Sigmoid colon (tissue), 7 donors: ENCODE data around the gene GAS6. TPM values are rescaled to one million over a fixed set of nuclear protein-coding genes. Genes with fewer than 3 reads are reported as not detected.
"Not testable (repeated sequence)": the region's sequence is repeated elsewhere in the genome, so short reads cannot be mapped to it uniquely, and the experiment has no call there.

ENCODE experiments used
- DNase-seq: peaks from one replicate; pipeline ENCODE4 v3.0.0-alpha.2; 2019
- H3K27ac ChIP-seq, 4 donors: fragments of 200-600 bp; sonication (generic); one replicate each; pipeline ENCODE4 v1.5.1; 2016 to 2019; ENCODE audit warnings: mild to moderate bottlenecking in 1 of 4
- H3K27me3 ChIP-seq, 3 donors: fragments of 200-600 bp; sonication (generic); one replicate each; pipeline ENCODE4 v1.5.1; 2019; ENCODE audit warnings: mild to moderate bottlenecking in 1 of 3
- H3K36me3 ChIP-seq, 4 donors: fragments of 200-600 bp; sonication (generic); one replicate each; pipeline ENCODE4 v1.5.1; 2016 to 2019
- H3K4me1 ChIP-seq, 4 donors: fragments of 200-600 bp; sonication (generic); one replicate each; pipeline ENCODE4 v1.5.1; 2017 to 2019
- H3K4me3 ChIP-seq, 4 donors: fragments of 200-600 bp; sonication (generic); one replicate each; pipeline ENCODE4 v1.5.1; 2017 to 2019; ENCODE audit warnings: mild to moderate bottlenecking in 2 of 4, moderate library complexity in 1 of 4
- H3K9me3 ChIP-seq, 4 donors: fragments of 200-600 bp in 3 of 4; sonication (generic) in 3 of 4; one replicate each; pipeline versions ENCODE4 v1.5.1 to v1.6.1; 2013 to 2019
- EP300 ChIP-seq, 4 donors: sonication (generic); formaldehyde crosslinking; IDR thresholded peaks; one replicate each; pipeline ENCODE4 v1.6.1; 2017; ENCODE audit warnings: antibody characterized with exemption in 4 of 4
- POLR2A ChIP-seq, 2 donors: fragments of 450-650 bp; IDR thresholded peaks; one replicate each; pipeline ENCODE4 v1.6.1; 2016; ENCODE audit warnings: antibody characterized with exemption in 2 of 2, mild to moderate bottlenecking in 2 of 2, moderate library complexity in 2 of 2
- POLR2AphosphoS5 ChIP-seq, 4 donors: sonication (generic); formaldehyde crosslinking; IDR thresholded peaks; one replicate each; pipeline ENCODE4 v1.6.1; 2017; ENCODE audit warnings: antibody characterized with exemption in 4 of 4
- WGBS, 2 donors: extraction: QIAGEN DNeasy Blood & Tissue Kit; methylation state at CpG; one replicate each; pipeline ENCODE4 v1.1.7; 2013; 5-methylcytosine and 5-hydroxymethylcytosine counted together
- intact Hi-C: fragments of 100-400 bp; cut with DNase I; formaldehyde crosslinking; loops from one replicate; pipeline ENCODE4 v1.15.1; 2023
- polyA plus RNA-seq, 3 donors: library from polyadenylated mRNA; stranded (reverse); fragments of 200-250 nt; gene quantifications; one replicate each; pipeline ENCODE4 v1.2.3, GENCODE V29; 2013
- total RNA-seq, 4 donors: library from RNA; depleted of rRNA; stranded (reverse); fragments of >200 nt; gene quantifications; one replicate each; pipeline ENCODE4 v1.1.0, GENCODE V29; 2016
- TF ChIP-seq, protein P1 (sequence below), 4 experiments: fragments of 450-650 bp in 3 of 4; fragments of 200-600 bp in 1 of 4; IDR thresholded peaks; one replicate each; pipeline ENCODE4 v1.5.1; 2016 to 2019; ENCODE audit warnings: antibody characterized with exemption in 4 of 4, mild to moderate bottlenecking in 3 of 4, moderate library complexity in 2 of 4
- donor health status: healthy with polysubstance abuse.
- donor health status: Bipolar disorder and iron deficiency.
- donor health status: healthy.

GAS6 gene
- total and polyA plus RNA-seq, 7 donors = 27.0 to 105 (median 58.1) TPM

GRCh38 chr13:113875429-113875815 lies 11.5 kb upstream of the GAS6 start:
- Histone ChIP-seq H3K36me3 (no peaks in the 10 kb centered on the region), H3K27ac (no peak overlapping the region), H3K9me3 (no peaks in the 10 kb centered on the region), H3K4me1 (peaks cover 0 to 13% (median 9%) of the 10 kb centered on the region in 4 donors), H3K4me3 (no peak overlapping the region), H3K27me3 (peaks cover 0 to 7% (median 6%) of the 10 kb centered on the region in 3 donors)
- WGBS, 2 donors = 91 to 93% methylated on average over 8 of the region's 8 CpGs
- TF ChIP-seq, protein P1, sequence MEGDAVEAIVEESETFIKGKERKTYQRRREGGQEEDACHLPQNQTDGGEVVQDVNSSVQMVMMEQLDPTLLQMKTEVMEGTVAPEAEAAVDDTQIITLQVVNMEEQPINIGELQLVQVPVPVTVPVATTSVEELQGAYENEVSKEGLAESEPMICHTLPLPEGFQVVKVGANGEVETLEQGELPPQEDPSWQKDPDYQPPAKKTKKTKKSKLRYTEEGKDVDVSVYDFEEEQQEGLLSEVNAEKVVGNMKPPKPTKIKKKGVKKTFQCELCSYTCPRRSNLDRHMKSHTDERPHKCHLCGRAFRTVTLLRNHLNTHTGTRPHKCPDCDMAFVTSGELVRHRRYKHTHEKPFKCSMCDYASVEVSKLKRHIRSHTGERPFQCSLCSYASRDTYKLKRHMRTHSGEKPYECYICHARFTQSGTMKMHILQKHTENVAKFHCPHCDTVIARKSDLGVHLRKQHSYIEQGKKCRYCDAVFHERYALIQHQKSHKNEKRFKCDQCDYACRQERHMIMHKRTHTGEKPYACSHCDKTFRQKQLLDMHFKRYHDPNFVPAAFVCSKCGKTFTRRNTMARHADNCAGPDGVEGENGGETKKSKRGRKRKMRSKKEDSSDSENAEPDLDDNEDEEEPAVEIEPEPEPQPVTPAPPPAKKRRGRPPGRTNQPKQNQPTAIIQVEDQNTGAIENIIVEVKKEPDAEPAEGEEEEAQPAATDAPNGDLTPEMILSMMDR (IDR thresholded peaks at IDR 0.05) = no peak
- no peak for TF ChIP-seq EP300 (IDR thresholded peaks at IDR 0.05)
- no peak for TF ChIP-seq POLR2AphosphoS5 (IDR thresholded peaks at IDR 0.05)
- no peak for TF ChIP-seq POLR2A (IDR thresholded peaks at IDR 0.05)
- intact Hi-C loops = no loop called here
- DNase-seq = no peak

DNA sequence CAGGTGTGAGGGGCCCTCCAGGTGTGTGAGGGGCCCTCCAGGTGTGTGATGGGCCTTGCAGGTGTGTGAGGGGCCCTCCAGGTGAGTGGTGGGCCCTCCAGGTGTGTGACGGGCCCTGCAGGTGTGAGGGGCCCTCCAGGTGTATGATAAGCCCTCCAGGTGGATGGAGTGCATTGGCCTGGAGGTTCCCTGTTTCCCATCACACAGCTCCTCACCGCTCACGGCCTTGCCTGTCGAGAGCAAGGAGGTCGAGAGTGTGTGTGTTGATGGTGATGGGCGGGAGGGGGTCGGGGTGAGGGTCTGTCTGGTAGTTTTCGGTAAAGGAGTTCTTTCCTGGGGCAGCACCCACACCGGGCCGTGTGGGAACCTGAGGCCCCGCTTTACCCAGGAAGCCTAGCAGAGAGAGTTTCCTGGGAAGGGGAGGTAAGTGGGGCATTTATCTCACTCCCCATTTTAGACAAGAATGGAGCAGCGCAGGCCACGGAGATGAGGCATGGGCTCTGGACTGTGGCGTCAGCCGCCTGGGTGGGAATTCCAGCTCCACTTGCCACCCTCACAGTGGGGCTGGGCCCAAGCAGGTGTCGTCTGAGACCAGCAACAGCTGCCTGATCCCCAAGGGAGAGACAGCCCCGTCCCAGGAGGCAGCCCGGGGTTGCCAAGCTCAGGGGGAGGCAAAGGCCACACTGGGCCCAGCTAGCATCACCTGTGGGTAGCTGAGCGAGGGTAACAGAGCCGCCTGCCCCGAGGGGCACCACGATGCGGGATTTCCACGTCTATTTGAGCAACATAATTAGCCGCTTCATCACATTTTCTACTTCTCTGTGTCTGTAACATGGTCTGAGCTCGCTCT lies 10.9 kb upstream of the GAS6 start:
- H3K27ac ChIP-seq = no peak overlapping the region
- H3K36me3 ChIP-seq = no peaks in the 10 kb centered on the region
- TF ChIP-seq, protein P1 (IDR thresholded peaks at IDR 0.05) = no peak
- TF ChIP-seq POLR2A (IDR thresholded peaks at IDR 0.05) (no peak), EP300 (IDR thresholded peaks at IDR 0.05) (no peak)
- DNase-seq = no peak
- no peak overlapping the region for H3K4me3 ChIP-seq
- intact Hi-C loops = no loop called here
- peaks cover 0 to 12% (median 8%) of the 10 kb centered on the region in 4 donors for H3K4me1 ChIP-seq
- WGBS, 2 donors = 87 to 88% methylated on average over 26 of the region's 26 CpGs
- H3K9me3 ChIP-seq = no peaks in the 10 kb centered on the region
- peaks cover 0 to 7% (median 6%) of the 10 kb centered on the region in 3 donors for H3K27me3 ChIP-seq

GRCh38 chr13:113874177-113874576 lies 10.3 kb upstream of the GAS6 start:
- no peak overlapping the region for H3K27ac ChIP-seq
- no peak for DNase-seq
- no peak overlapping the region for H3K4me3 ChIP-seq
- no peaks in the 10 kb centered on the region for H3K9me3 ChIP-seq
- H3K4me1 ChIP-seq = peaks cover 0 to 6% (median 3%) of the 10 kb centered on the region in 4 donors
- H3K27me3 ChIP-seq = peaks cover 0 to 7% (median 6%) of the 10 kb centered on the region in 3 donors
- no peak for TF ChIP-seq POLR2AphosphoS5 (IDR thresholded peaks at IDR 0.05)
- TF ChIP-seq, protein P1 (IDR thresholded peaks at IDR 0.05) = no peak
- TF ChIP-seq POLR2A (IDR thresholded peaks at IDR 0.05) = no peak
- TF ChIP-seq EP300 (IDR thresholded peaks at IDR 0.05) = no peak
- H3K36me3 ChIP-seq = no peaks in the 10 kb centered on the region
- intact Hi-C loops = no loop called here
- WGBS, 2 donors = 86 to 88% methylated on average over 10 of the region's 10 CpGs

DNA sequence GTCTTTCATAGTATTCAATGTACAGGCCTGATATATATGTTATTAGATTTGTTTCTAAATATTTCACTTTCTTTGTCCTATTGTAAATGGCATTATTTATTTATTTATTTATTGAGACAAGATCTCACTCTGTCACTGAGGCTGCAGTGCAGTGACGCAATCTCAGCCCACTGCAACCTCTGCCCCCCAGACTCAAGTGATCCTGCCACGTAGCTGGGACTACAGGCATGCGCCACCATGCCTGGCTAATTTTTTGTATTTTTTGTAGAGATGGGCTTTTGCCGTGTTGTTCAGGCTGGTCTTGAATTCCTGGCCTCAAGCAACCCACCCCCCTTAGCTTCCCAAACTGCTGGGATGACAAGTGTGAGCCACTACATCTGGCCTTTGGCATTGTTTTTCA lies 5.4 kb upstream of the GAS6 start:
- 94 to 95% methylated on average over 4 of the region's 4 CpGs for WGBS, 2 donors
- Histone ChIP-seq H3K4me3 (no peak overlapping the region), H3K9me3 (no peaks in the 10 kb centered on the region), H3K36me3 (no peaks in the 10 kb centered on the region), H3K27ac (no peak overlapping the region), H3K27me3 (peaks cover 0 to 4% (median 4%) of the 10 kb centered on the region in 3 donors), H3K4me1 (peaks cover 0 to 9% (median 7%) of the 10 kb centered on the region in 4 donors)
- TF ChIP-seq POLR2A (IDR thresholded peaks at IDR 0.05) (no peak), POLR2AphosphoS5 (IDR thresholded peaks at IDR 0.05) (no peak), EP300 (IDR thresholded peaks at IDR 0.05) (no peak)
- TF ChIP-seq, protein P1 (IDR thresholded peaks at IDR 0.05) = no peak
- intact Hi-C loops = no loop called here
- DNase-seq = no peak

GRCh38 chr13:113867913-113868312 lies 4.0 kb upstream of the GAS6 start:
- H3K9me3 ChIP-seq, H3K27me3 ChIP-seq, H3K27ac ChIP-seq, H3K36me3 ChIP-seq, intact Hi-C loops, DNase-seq, H3K4me3 ChIP-seq: not testable (repeated sequence)
- 84 to 88% methylated on average over 5 of the region's 5 CpGs for WGBS, 2 donors
- peaks cover 0 to 16% (median 10%) of the 10 kb centered on the region in 4 donors for H3K4me1 ChIP-seq
